T-helper 1 cell treated with Interleukin-12 subunit alpha and Interleukin-12 subunit beta and Interleukin-4 antibody, amounts not matched to agents 30 μg/mL and 1 μg/mL, for 36 hours (primary cell): ENCODE data around the gene RHOF.
A peak's percentile ranks its signal among the peaks of the same experiment; 100 is the strongest.

Source experiments
- H3K27ac Mint-ChIP-seq: one replicate; pipeline ENCODE4 v1.8.0; 2021; ENCODE audit warnings: mild to moderate bottlenecking, mixed read lengths
- H3K27me3 Mint-ChIP-seq: one replicate; pipeline ENCODE4 v1.8.0; 2021; ENCODE audit warnings: low read depth, mixed read lengths
- H3K36me3 Mint-ChIP-seq: one replicate; pipeline ENCODE4 v1.8.0; 2021; ENCODE audit warnings: low read depth, mixed read lengths
- H3K4me1 Mint-ChIP-seq: one replicate; pipeline ENCODE4 v1.8.0; 2021; ENCODE audit warnings: low read depth, mixed read lengths
- H3K4me3 Mint-ChIP-seq: one replicate; pipeline ENCODE4 v1.8.0; 2021; ENCODE audit warnings: mild to moderate bottlenecking, moderate library complexity, mixed read lengths
- H3K9me3 Mint-ChIP-seq: one replicate; pipeline ENCODE4 v1.8.0; 2021; ENCODE audit warnings: mixed read lengths

RHOF gene

DNA sequence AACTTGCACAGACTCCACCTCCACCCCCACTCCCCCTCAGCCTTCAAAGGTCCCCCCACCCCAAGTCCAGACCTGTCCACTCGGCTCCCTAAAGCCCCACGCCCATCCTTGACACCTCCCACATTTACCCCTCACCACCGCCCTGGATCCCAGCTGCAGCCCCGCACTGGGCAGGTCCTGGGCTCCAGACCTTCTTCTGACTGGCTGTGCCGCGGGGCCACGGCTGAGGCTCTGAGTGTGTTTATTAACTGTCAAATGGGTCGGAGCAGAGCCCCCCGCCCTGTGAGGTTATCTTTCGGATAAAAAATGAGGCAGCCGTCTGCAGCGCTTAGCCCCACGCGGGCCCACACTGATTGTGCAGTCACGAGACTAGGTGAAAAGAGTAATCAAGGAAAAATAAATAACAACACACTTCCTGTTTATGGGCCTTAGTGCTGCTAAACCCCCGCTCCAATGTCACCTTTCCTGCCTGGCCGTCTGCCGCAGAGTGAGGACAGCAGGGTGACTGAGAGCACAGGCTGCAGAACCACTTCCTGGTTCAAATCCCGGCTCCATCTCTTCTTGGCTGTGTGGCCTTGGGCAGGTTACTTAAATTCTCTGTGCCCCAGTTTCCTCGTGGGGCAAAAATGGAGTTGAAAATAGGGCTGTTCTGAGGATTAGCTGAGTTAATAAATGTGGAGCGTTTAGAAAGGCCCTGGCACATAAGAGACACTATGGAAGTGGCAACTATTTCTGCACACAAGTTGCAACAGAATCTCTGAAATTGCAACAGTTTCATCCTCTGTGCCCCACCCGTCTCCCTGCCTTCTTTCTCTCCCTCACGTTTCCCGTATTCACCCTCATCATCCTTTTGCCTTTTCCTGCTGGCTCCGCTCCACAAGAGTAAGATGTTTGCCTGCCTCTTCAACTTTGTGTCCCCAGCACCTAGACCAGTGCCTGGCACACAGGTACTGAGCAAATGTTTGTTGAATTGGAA lies 19.7 kb upstream of the RHOF start:
- H3K9me3 Mint-ChIP-seq, result no peaks in the 10 kb centered on the region
- peaks cover 24% of the 10 kb centered on the region for H3K4me1 Mint-ChIP-seq
- no peaks in the 10 kb centered on the region for H3K27me3 Mint-ChIP-seq
- H3K27ac Mint-ChIP-seq, result peak overlapping the region; percentile 81
- peaks cover 43% of the 10 kb centered on the region for H3K36me3 Mint-ChIP-seq
- H3K4me3 Mint-ChIP-seq, result peak overlapping the region; percentile 79

DNA sequence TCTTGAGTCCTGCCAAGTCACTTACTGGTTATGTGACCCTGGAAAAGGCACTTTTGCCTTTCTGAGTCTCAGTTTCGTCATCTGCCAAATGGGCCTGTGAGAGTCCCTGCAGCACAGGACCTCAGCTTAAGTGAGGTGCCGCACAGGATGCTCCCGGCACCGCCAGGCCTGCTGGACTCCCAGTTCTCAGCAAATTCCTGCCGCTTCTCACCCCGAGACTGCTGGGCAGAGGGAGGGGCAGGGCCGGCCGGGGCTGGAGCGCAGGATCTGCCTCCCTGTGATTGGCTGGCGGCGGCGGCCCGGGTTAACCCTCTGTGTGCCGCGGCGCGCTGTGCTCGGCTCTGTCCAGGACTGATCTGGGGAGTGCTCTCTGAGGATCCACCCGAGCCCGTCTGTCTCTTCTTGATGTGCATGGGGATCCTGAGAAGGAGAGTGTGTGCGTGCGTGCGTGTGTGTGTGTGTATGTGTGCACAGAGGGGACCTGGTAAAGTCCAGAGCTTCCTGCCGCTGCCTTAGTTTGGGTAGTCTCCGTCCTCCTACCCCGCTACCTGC lies 18.9 kb upstream of the RHOF start:
- Mint-ChIP-seq H3K27ac (peak overlapping the region; percentile 28), H3K27me3 (no peaks in the 10 kb centered on the region), H3K9me3 (no peaks in the 10 kb centered on the region), H3K4me1 (peaks cover 24% of the 10 kb centered on the region), H3K36me3 (peaks cover 39% of the 10 kb centered on the region), H3K4me3 (peak overlapping the region; percentile 79)

DNA sequence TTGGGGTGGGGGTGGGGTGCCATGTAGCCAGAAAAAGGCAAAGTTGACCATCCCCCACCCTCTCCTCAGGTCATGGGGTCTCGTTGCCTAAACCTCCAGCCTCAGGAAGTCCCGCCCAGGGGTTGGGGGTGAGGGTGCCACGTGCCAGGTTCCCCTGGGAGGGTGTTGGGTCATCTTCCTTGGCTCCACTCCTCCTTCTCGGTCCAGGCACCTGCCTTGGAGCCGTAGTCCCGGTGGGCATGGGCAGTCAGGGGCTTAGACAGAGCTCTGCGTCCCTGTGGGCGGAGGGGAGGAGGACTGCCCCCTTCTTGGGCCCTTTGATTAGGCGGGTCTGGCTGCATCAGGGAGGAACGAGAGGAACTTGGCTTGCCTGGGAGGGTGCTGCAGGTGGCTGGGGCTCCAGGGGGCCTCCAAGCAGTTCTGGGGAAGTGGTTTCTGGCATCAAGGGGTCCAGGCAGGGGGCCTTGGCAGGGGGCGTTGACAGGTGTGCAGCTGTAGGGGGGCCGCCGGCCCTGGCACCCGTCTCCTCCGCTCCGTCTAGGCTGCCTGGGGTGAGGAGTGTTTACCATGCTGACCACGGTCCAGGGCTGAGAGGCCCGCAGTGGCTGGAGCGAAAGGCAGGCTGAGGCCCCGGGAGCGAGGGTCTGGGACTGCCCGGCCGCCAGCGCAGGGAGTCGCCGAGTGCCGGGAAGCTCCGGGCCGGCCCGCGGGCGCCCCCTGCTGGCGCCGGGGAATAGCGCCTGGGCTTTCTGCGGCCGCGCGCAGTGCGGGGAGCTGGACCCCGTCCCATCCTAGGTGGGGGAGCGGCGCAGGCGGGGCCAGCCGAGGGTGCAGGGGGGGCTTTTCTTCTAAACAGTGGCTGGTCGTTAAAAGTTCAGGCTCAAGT lies 18.2 kb upstream of the RHOF start:
- Mint-ChIP-seq H3K9me3 (no peaks in the 10 kb centered on the region), H3K27ac (peak overlapping the region; percentile 72), H3K4me3 (peak overlapping the region; percentile 79), H3K4me1 (peaks cover 25% of the 10 kb centered on the region), H3K36me3 (peaks cover 39% of the 10 kb centered on the region), H3K27me3 (no peaks in the 10 kb centered on the region)

DNA sequence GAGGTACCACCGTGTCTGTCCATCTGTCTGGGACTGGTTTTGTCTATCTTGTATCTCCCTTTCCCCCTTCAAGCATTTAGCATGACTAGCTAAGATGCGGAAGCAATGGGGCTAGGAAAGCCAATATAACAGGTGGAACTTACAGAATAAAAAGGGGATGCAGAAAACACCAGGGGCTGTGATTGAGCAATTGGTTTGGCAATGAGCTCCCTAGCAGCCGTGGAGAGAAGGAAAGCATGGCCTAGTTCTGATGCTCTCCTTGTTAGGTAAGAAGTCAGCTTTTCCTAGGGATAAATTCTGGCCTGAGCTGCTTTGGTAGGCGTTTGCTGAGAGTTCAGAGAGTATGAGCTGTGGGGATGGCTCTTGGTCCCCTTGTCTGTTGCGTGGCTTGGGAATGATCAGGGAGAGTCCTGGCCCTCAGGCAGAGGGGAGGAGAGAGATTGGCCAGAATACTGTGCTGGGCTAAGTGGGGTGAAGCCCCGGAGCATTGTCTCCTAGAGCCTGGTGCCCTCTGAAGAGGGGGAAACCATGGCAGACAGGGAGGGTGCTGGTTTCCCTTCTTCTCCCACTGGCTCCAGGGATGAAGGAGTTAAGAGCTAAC lies 17.4 kb upstream of the RHOF start:
- H3K9me3 Mint-ChIP-seq, result no peaks in the 10 kb centered on the region
- peak overlapping the region; percentile 79 for H3K4me3 Mint-ChIP-seq
- H3K36me3 Mint-ChIP-seq, result peaks cover 36% of the 10 kb centered on the region
- H3K27ac Mint-ChIP-seq, result peak overlapping the region; percentile 35
- H3K4me1 Mint-ChIP-seq, result peaks cover 31% of the 10 kb centered on the region
- H3K27me3 Mint-ChIP-seq, result no peaks in the 10 kb centered on the region

DNA sequence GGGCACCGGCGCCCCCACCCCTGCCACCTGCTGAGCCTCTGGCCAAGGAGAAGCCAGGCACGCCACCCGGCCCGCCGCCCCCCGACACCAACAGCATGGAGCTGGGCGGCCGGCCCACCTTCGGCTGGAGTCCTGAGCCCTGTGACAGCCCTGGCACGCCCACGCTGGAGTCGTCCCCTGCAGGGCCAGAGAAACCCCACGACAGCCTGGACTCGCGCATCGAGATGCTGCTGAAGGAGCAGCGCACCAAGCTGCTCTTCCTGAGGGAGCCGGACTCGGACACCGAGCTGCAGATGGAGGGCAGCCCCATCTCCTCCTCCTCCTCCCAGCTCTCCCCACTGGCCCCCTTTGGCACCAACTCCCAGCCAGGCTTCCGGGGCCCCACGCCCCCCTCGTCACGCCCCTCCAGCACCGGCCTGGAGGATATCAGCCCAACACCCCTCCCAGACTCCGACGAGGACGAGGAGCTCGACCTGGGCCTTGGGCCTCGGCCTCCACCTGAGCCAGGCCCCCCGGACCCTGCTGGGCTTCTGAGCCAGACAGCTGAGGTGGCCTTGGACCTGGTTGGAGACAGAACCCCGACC lies 16.8 kb upstream of the RHOF start:
- Mint-ChIP-seq H3K4me3 (no peak overlapping the region), H3K36me3 (peaks cover 35% of the 10 kb centered on the region), H3K4me1 (peaks cover 32% of the 10 kb centered on the region), H3K27ac (no peak overlapping the region), H3K27me3 (no peaks in the 10 kb centered on the region), H3K9me3 (no peaks in the 10 kb centered on the region)

DNA sequence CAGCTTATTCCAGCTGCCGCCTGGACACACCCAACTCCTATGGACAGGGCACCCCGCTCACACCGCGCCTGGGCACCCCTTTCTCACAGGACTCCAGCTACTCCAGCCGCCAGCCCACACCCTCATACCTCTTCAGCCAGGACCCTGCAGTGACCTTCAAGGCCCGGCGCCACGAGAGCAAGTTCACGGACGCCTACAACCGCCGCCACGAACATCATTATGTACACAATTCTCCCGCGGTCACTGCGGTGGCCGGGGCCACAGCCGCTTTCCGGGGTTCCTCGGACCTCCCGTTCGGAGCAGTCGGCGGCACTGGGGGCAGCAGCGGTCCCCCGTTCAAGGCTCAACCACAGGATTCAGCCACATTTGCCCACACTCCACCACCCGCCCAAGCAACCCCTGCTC lies 16.2 kb upstream of the RHOF start:
- H3K4me1 Mint-ChIP-seq, result peaks cover 31% of the 10 kb centered on the region
- H3K27me3 Mint-ChIP-seq, result no peaks in the 10 kb centered on the region
- H3K27ac Mint-ChIP-seq, result no peak overlapping the region
- H3K36me3 Mint-ChIP-seq, result peaks cover 35% of the 10 kb centered on the region
- H3K4me3 Mint-ChIP-seq, result no peak overlapping the region
- H3K9me3 Mint-ChIP-seq, result no peaks in the 10 kb centered on the region

DNA sequence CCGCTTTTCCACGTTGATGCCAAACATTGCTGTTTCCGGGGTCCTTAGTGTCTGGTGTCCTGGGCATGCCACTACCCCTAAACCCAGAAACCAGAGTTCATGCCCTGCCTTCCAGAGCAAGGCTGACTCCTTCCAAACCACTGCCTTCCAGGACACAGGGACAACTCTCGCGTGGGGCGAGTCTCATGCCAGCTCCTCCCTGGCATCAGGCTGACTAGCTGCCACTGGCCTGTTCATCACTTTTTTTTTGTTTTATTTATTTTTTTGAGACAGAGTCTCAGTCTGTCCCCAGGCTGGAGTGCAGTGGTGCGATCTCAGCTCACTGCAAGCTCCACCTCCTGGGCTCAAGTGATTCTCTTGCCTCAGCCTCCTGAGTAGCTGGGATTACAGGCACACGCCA lies 15.1 kb upstream of the RHOF start:
- Mint-ChIP-seq H3K4me3 (no peak overlapping the region), H3K36me3 (peaks cover 35% of the 10 kb centered on the region), H3K27me3 (no peaks in the 10 kb centered on the region), H3K27ac (no peak overlapping the region), H3K9me3 (no peaks in the 10 kb centered on the region), H3K4me1 (peaks cover 29% of the 10 kb centered on the region)

DNA sequence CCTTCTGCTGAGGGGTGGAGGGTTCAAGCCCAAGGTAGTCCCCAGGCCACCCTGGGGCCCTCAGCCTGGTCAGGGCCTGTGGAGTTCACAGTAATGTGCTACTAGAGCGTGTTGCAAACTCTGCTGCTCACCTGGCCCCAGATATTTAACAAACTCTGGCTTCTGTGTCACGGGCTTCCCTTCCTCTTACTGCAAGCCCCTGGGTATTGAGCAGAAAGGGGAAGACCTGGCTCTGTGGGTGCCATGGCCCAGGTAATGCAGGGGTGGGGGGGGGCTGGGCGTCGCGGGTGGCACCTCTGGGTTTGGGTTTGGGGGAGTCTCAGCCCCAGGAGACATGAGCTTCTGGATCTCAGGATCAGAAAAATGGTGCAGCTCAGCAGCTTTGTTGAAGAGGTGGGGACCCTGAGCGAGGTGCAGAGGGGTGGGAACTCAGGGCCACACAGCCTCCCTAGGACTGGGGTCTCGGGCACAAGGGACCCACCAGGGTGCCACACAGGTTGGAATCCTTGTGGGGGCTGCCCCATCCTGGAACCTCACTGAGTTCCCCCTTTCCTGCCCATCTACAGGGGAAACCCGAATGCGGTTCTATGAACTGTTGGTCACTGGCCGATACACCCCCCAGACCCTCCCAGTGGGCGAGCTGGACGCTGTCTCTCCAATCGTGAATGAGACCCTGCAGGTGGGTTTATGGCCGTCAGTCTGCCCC lies 14.3 kb upstream of the RHOF start:
- H3K27ac Mint-ChIP-seq, result no peak overlapping the region
- H3K9me3 Mint-ChIP-seq, result no peaks in the 10 kb centered on the region
- no peaks in the 10 kb centered on the region for H3K27me3 Mint-ChIP-seq
- peaks cover 26% of the 10 kb centered on the region for H3K4me1 Mint-ChIP-seq
- no peak overlapping the region for H3K4me3 Mint-ChIP-seq
- H3K36me3 Mint-ChIP-seq, result peaks cover 33% of the 10 kb centered on the region

DNA sequence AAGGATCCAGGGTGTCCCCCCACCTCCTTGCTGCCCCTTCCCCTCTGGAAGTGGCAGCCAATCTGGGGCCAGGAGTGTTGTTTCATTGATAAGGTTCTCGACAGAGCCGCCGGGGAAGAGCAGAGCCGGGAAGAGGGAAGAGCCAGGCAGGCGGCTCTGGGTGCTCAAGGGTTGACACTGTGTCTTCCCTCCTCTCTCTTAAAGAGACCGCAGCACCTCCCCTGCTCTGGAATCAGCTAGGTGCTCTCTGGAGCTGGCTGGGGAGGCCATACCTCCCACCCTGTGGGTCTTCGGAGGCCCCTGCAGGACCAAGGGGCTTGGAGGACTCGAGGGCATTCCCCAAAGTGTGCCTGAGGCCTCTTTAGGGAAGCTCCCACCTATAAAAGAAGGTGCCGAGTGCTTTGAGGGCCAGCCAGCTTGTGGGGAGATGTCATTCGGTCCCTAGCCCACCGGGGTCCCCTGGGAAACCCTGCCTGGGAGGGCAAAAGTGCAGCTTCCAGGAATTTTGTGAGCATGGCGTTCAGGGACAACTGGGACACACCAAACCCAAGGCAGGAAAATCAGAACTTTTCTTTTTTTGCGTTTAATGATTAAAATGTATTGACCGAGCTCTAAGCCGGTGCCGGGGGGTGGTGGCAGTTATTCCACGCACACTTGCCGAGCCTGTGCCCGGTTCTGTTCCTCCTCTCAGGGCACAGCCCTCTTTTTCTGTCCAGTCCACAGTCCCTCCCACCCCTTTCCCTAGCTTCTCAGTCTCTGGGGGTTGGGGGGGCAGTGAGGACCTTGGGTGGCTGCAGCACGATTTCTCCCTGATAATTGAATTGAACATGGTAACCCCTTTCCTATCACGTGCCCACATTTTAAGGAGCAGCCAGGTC lies 13.3 kb upstream of the RHOF start:
- H3K4me1 Mint-ChIP-seq, result peaks cover 30% of the 10 kb centered on the region
- no peaks in the 10 kb centered on the region for H3K9me3 Mint-ChIP-seq
- H3K27ac Mint-ChIP-seq, result peak overlapping the region; percentile 66
- H3K27me3 Mint-ChIP-seq, result no peaks in the 10 kb centered on the region
- peak overlapping the region; percentile 90 for H3K4me3 Mint-ChIP-seq
- peaks cover 35% of the 10 kb centered on the region for H3K36me3 Mint-ChIP-seq

DNA sequence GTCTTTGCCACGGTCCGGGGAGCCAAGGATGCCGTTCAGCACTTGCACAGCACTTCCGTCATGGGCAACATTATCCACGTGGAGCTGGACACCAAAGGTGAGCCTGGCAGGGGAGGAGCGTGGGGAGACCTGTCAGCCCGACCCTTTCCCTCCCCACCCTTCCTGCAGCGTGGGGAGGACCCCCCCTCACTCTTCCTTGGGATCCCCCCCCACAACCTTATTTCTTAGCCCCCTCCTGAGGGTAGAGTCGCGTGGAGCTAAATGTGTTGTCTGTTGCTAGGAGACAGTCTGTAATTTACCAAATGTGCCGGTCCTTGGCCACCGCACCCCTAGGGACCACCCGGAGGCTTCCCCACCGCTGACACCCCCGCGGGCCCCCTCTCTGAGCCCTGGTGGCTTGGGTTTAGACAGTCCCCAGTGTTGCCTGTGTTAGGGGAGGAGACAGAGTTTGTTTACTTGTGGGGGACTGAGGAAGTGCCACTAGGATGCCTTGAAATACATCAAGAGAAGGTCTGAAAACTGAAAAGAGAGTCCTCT lies 12.6 kb upstream of the RHOF start:
- H3K27me3 Mint-ChIP-seq, result no peaks in the 10 kb centered on the region
- H3K36me3 Mint-ChIP-seq, result peaks cover 40% of the 10 kb centered on the region
- peaks cover 29% of the 10 kb centered on the region for H3K4me1 Mint-ChIP-seq
- H3K4me3 Mint-ChIP-seq, result peak overlapping the region; percentile 90
- no peaks in the 10 kb centered on the region for H3K9me3 Mint-ChIP-seq
- peak overlapping the region; percentile 66 for H3K27ac Mint-ChIP-seq

DNA sequence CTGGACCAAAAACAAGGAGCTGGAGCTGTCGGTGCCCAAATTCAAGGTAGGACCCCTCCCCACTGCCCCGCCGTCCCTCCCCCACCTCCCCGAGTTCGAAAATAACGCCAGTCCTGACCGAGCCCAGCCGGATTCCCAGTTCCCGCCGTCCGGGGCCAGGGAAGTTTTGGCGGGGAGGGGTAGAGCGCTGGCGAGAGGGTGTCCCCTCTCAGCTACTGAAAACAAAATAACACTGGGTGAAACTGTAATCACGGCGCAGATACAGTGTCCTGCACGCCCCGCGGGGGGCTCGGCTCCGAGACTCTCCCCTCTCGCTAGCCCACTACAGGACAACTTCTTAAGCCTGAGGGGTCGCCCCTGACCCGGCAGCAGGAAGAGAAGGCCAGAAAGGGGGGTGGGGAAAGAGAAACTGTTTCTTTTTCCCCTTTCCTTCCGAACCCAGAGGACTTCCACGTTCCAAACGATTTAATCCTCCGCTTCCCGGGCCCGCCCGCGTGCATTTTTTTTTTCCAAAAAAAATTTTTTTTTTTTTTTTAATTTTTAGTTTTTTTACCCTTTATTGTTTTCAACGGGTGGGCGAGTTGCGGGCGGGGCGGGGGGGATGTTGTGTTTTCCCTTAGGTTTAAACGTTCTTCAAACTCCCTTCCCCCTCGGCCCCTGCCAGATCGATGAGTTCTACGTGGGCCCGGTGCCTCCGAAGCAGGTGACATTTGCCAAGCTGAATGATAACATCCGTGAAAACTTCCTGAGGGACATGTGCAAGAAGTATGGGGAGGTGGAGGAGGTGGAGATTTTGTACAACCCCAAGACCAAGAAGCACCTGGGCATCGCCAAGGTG lies 11.9 kb upstream of the RHOF start:
- peak overlapping the region; percentile 90 for H3K4me3 Mint-ChIP-seq
- H3K4me1 Mint-ChIP-seq, result peaks cover 24% of the 10 kb centered on the region

More for the DNA sequence above, 11.9 kb upstream of the RHOF start:
- no peaks in the 10 kb centered on the region for H3K27me3 Mint-ChIP-seq
- H3K27ac Mint-ChIP-seq, result peak overlapping the region; percentile 59
- H3K9me3 Mint-ChIP-seq, result no peaks in the 10 kb centered on the region
- peaks cover 40% of the 10 kb centered on the region for H3K36me3 Mint-ChIP-seq
